ENCODE results near the gene UBE2D4. TPM values are rescaled to one million over a fixed set of nuclear protein-coding genes. Genes with fewer than 3 reads are reported as not detected.
"Not testable (repeated sequence)": the region's sequence is repeated elsewhere in the genome, so short reads cannot be mapped to it uniquely, and the experiment has no call there.

Gene UBE2D4
- total and polyA plus RNA-seq, 9 of the 15 experiments (the other 6 are each of a cell fraction or from before 2014, with no cell fraction given): 3.3 to 16.2 (median 7.5) TPM

DNA sequence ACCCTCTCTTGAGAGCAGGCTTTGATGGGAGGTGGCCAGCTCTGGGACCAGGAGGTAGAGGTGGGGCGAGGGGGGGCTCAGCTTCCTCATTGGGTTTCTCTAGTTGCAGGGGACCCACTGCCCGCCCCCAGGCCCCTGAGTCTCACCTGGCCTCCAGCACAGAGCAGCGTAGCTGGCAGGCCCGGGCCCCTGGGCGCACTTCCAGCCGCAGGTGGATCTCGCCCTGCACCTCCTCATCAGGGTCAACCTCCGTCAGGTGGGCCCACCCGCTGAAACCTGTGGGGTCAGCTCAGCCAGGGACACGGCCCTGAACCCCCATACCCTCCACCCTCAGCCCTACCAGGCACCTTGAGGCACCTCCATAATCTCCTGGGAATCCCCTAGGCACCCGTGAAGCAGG is 43.4 kb downstream of the UBE2D4 start:
- H3K9me1 ChIP-seq (ENCODE audit: control insufficient read depth, insufficient read depth, low read length); H2AFZ ChIP-seq (ENCODE audit: low read depth, low read length); H3K4me1 ChIP-seq (replicated peaks in 1 of 2; ENCODE audit: control insufficient read depth in 2 of 2, insufficient read depth in 2 of 2, low read length in 2 of 2); H3K4me2 ChIP-seq (ENCODE audit: insufficient read depth, low read length); BruUV-seq (replicated peaks); ATAC-seq; intact Hi-C loops (cut with micrococcal nuclease); FAIRE-seq; CTCF ChIA-PET (ENCODE audit: low intra/inter-chr PET ratio); POLR2A ChIA-PET; H3K36me3 ChIP-seq (ENCODE audit: control insufficient read depth, insufficient read depth, low read length); H3K4me3 ChIP-seq; H3K79me2 ChIP-seq (ENCODE audit: control insufficient read depth, insufficient read depth, low read length); DNase-seq (ENCODE audit: extremely low read depth in 1 of 4, low spot score in 3 of 4); H4K20me1 ChIP-seq (replicated peaks; ENCODE audit: control insufficient read depth, insufficient read depth, low read length); in situ Hi-C loops (cut with MboI); H3K27ac ChIP-seq (ENCODE audit: extremely low read depth, low read depth, low read length); H3K27me3 ChIP-seq (ENCODE audit: control insufficient read depth in 2 of 2, insufficient read depth in 2 of 2, low read length in 2 of 2); H3K9ac ChIP-seq (ENCODE audit: insufficient read depth in 1 of 2, low read depth in 2 of 2, low read length in 2 of 2); H3K9me3 ChIP-seq (replicated peaks; ENCODE audit: control insufficient read depth, insufficient read depth, low read depth, low read length): not testable (repeated sequence)
- 83% methylated on average over 5 of the region's 11 CpGs for WGBS (ENCODE audit: insufficient coverage, low coverage, missing lambda C conversion rate)

- FAIRE-seq; H3K4me2 ChIP-seq (ENCODE audit: insufficient read depth, low read length); CTCF ChIA-PET (ENCODE audit: low intra/inter-chr PET ratio); H3K9ac ChIP-seq (ENCODE audit: insufficient read depth in 1 of 2, low read depth in 2 of 2, low read length in 2 of 2); H3K4me3 ChIP-seq; BruUV-seq (replicated peaks); H3K36me3 ChIP-seq (ENCODE audit: control insufficient read depth, insufficient read depth, low read length); H3K27ac ChIP-seq (ENCODE audit: extremely low read depth, low read depth, low read length); intact Hi-C loops (cut with micrococcal nuclease); DNase-seq (ENCODE audit: extremely low read depth in 1 of 4, low spot score in 3 of 4); H3K27me3 ChIP-seq (ENCODE audit: control insufficient read depth in 2 of 2, insufficient read depth in 2 of 2, low read length in 2 of 2); H3K9me1 ChIP-seq (ENCODE audit: control insufficient read depth, insufficient read depth, low read length); H2AFZ ChIP-seq (ENCODE audit: low read depth, low read length); H4K20me1 ChIP-seq (replicated peaks; ENCODE audit: control insufficient read depth, insufficient read depth, low read length); H3K9me3 ChIP-seq (replicated peaks; ENCODE audit: control insufficient read depth, insufficient read depth, low read depth, low read length); in situ Hi-C loops (cut with MboI); H3K79me2 ChIP-seq (ENCODE audit: control insufficient read depth, insufficient read depth, low read length); POLR2A ChIA-PET; H3K4me1 ChIP-seq (replicated peaks in 1 of 2; ENCODE audit: control insufficient read depth in 2 of 2, insufficient read depth in 2 of 2, low read length in 2 of 2): not testable (repeated sequence)
- 40% methylated on average over 3 of the region's 5 CpGs for WGBS (ENCODE audit: insufficient coverage, low coverage, missing lambda C conversion rate)
- peak; percentile 20 for ATAC-seq
- TF ChIP-seq C11orf30 (IDR thresholded peaks at IDR 0.05; ENCODE audit: low read depth) (peak; percentile 45; the same call in 1 of the 2 replicates), NFE2 (IDR thresholded peaks at IDR 0.05; ENCODE audit: low read depth) (peak; percentile 48; the same call in 1 of the 2 replicates), ZNF316 (IDR thresholded peaks at IDR 0.05) (peak; percentile 26; the same call in 1 of the 2 replicates)
Measured at GRCh38 chr7:43970698-43971097, 44.5 kb downstream of the UBE2D4 start.

DNA sequence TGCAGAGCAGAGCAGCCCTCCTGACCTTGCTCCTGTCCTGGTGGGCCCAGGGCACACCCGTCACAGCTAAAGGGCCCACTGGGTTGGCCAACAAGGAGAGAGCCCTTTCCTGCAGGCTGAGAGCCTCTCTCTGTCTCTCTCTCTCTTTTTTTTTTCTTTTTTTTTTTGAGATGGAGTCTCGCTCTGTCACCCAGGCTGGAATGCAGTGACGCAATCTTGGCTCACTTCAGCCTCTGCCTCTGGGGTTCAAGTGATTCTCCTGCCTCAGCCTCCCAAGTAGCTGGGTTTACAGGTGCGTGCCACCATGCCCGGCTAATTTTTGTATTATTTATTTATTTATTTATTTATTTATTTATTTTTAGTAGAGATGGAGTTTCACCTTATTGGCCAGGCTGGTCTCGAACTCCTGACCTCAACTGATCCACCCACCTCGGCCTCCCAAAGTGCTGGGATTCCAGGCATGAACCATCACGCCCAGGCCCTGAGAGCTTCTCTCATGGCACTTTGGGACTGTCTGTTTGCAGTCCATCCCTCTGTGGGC is 47.9 kb downstream of the UBE2D4 start:
- H3K9me1 ChIP-seq (ENCODE audit: control insufficient read depth, insufficient read depth, low read length); H3K4me1 ChIP-seq (replicated peaks in 1 of 2; ENCODE audit: control insufficient read depth in 2 of 2, insufficient read depth in 2 of 2, low read length in 2 of 2); intact Hi-C loops (cut with micrococcal nuclease); H3K27ac ChIP-seq (ENCODE audit: extremely low read depth, low read depth, low read length); H3K9me3 ChIP-seq (replicated peaks; ENCODE audit: control insufficient read depth, insufficient read depth, low read depth, low read length); POLR2A ChIA-PET; DNase-seq (ENCODE audit: extremely low read depth in 1 of 4, low spot score in 3 of 4); FAIRE-seq; CTCF ChIA-PET (ENCODE audit: low intra/inter-chr PET ratio); BruUV-seq (replicated peaks); H2AFZ ChIP-seq (ENCODE audit: low read depth, low read length); ATAC-seq; H3K4me2 ChIP-seq (ENCODE audit: insufficient read depth, low read length); H4K20me1 ChIP-seq (replicated peaks; ENCODE audit: control insufficient read depth, insufficient read depth, low read length); H3K4me3 ChIP-seq; in situ Hi-C loops (cut with MboI); H3K79me2 ChIP-seq (ENCODE audit: control insufficient read depth, insufficient read depth, low read length); H3K36me3 ChIP-seq (ENCODE audit: control insufficient read depth, insufficient read depth, low read length); H3K9ac ChIP-seq (ENCODE audit: insufficient read depth in 1 of 2, low read depth in 2 of 2, low read length in 2 of 2); H3K27me3 ChIP-seq (ENCODE audit: control insufficient read depth in 2 of 2, insufficient read depth in 2 of 2, low read length in 2 of 2): not testable (repeated sequence)
- 66% methylated on average over 3 of the region's 8 CpGs for WGBS (ENCODE audit: insufficient coverage, low coverage, missing lambda C conversion rate)
